H1 (cell line): ENCODE results near the gene MMP24. TPM values are rescaled to one million over a fixed set of nuclear protein-coding genes. Genes with fewer than 3 reads are reported as not detected.
"Not testable (repeated sequence)": the region's sequence is repeated elsewhere in the genome, so short reads cannot be mapped to it uniquely, and the experiment has no call there.

Experiments used
- CTCF ChIA-PET: fragments of 300-600 bp; sonication (Branson Sonifier 250); formaldehyde crosslinking; loops from one replicate; lab custom pipeline; 2021; ENCODE audit not compliant: partially characterized antibody; lab: Charles Lee
- POLR2A ChIA-PET: fragments of 300-600 bp; sonication (Branson Sonifier 250); formaldehyde crosslinking; loops from one replicate; lab custom pipeline; 2021; ENCODE audit warnings: inconsistent platforms; ENCODE audit not compliant: partially characterized antibody; lab: Charles Lee
- DNase-seq, 2 experiments: peaks; one replicate each; pipeline versions ENCODE4 v3.0.0 to v3.0.0-alpha.2; 2010 to 2022; ENCODE audit warnings: low spot score in 2 of 2, low read depth in 1 of 2, mixed read lengths in 1 of 2
- FAIRE-seq: peaks from 2 replicates; lab custom pipeline; 2011; peaks lifted over from hg19 to GRCh38; lab: Jason Lieb, UNC
- H2AFZ ChIP-seq: 2 replicates; pipeline ENCODE4 v1.8.1; 2012; ENCODE audit warnings: low read length, inconsistent platforms
- H2AK5ac ChIP-seq: 2 replicates; pipeline ENCODE4 v1.6.1; 2013; ENCODE audit warnings: low read depth, low read length
- H2BK120ac ChIP-seq: replicated peaks from 2 replicates; pipeline ENCODE3; 2013; ENCODE audit warnings: low read depth, low read length, inconsistent platforms
- H2BK12ac ChIP-seq: 2 replicates; pipeline ENCODE4 v1.6.1; 2013; ENCODE audit warnings: low read depth, low read length
- H2BK15ac ChIP-seq: 2 replicates; pipeline ENCODE4 v1.6.1; 2013; ENCODE audit warnings: low read length
- H2BK20ac ChIP-seq: 2 replicates; pipeline ENCODE4 v1.6.1; 2013; ENCODE audit warnings: low read length
- H2BK5ac ChIP-seq: 2 replicates; pipeline ENCODE4 v1.6.1; 2013; ENCODE audit warnings: low read depth, low read length
- H3K14ac ChIP-seq: 2 replicates; pipeline ENCODE4 v1.6.1; 2013; ENCODE audit warnings: inconsistent platforms; ENCODE audit not compliant: insufficient read length
- H3K18ac ChIP-seq: 2 replicates; pipeline ENCODE4 v1.6.1; 2013; ENCODE audit warnings: low read length; ENCODE audit errors: extremely low read depth
- H3K23ac ChIP-seq: 2 replicates; pipeline ENCODE4 v1.6.1; 2013; ENCODE audit warnings: inconsistent platforms; ENCODE audit not compliant: insufficient read length
- H3K23me2 ChIP-seq: 2 replicates; pipeline ENCODE4 v1.6.1; 2013; ENCODE audit warnings: low read depth, low read length
- H3K27ac ChIP-seq: 2 replicates; pipeline ENCODE4 v1.6.1; 2011; ENCODE audit warnings: low read depth, low read length, inconsistent platforms
- H3K27me3 ChIP-seq, 4 experiments: replicated peaks in 1 of 4; 1 replicate in 1 of 4; 2 replicates in 3 of 4; pipeline versions ENCODE4 v1.6.1 to v1.8.1; 2011 to 2013; ENCODE audit warnings: low read length in 3 of 4, mild to moderate bottlenecking in 3 of 4, inconsistent platforms in 2 of 4, mixed read lengths in 2 of 4, moderate library complexity in 1 of 4; ENCODE audit not compliant: control insufficient read depth in 3 of 4, insufficient read depth in 3 of 4; ENCODE audit errors: extremely low read depth in 1 of 4
- H3K36me3 ChIP-seq, 4 experiments: 2 replicates each; pipeline versions ENCODE4 v1.6.1 to v1.8.1; 2011 to 2013; ENCODE audit warnings: mild to moderate bottlenecking in 4 of 4, low read length in 3 of 4, moderate library complexity in 2 of 4, control low read depth in 1 of 4, inconsistent platforms in 1 of 4; ENCODE audit not compliant: insufficient read depth in 4 of 4, control insufficient read depth in 2 of 4
- H3K4ac ChIP-seq: replicated peaks from 2 replicates; pipeline ENCODE3; 2013; ENCODE audit warnings: low read length, low read depth, mixed read lengths, inconsistent platforms; ENCODE audit not compliant: insufficient read length
- H3K4me1 ChIP-seq, 4 experiments: replicated peaks in 1 of 4; 1 replicate in 1 of 4; 2 replicates in 3 of 4; pipeline versions ENCODE4 v1.6.1 to v1.8.1; 2011 to 2013; ENCODE audit warnings: low read length in 3 of 4, inconsistent platforms in 2 of 4, mixed read lengths in 1 of 4; ENCODE audit not compliant: insufficient read depth in 4 of 4, control insufficient read depth in 3 of 4
- H3K4me2 ChIP-seq, 2 experiments: 2 replicates each; pipeline versions ENCODE4 v1.6.1 to v1.8.1; 2011 to 2013; ENCODE audit warnings: low read depth in 2 of 2, low read length in 2 of 2, control low read depth in 1 of 2, inconsistent platforms in 1 of 2, mild to moderate bottlenecking in 1 of 2; ENCODE audit not compliant: insufficient read depth in 1 of 2
- H3K4me3 ChIP-seq, 4 experiments: fragments of 200-600, 300-600 bp in 1 of 4; sonication (generic), shearing (Covaris generic), sonication (Bioruptor Twin) in 1 of 4; 2 replicates each; pipeline versions ENCODE4 v1.5.1 to v1.8.1; 2011 to 2016; ENCODE audit warnings: low read length in 4 of 4, low read depth in 3 of 4, control low read depth in 2 of 4, inconsistent platforms in 2 of 4, mild to moderate bottlenecking in 2 of 4, mixed read lengths in 1 of 4, moderate library complexity in 1 of 4; ENCODE audit not compliant: insufficient read depth in 2 of 4; ENCODE audit errors: extremely low read depth in 1 of 4
- H3K56ac ChIP-seq: replicated peaks from 2 replicates; pipeline ENCODE3; 2013; ENCODE audit warnings: low read depth, mild to moderate bottlenecking, mixed read lengths, low read length, inconsistent platforms; ENCODE audit not compliant: insufficient read length
- H3K79me1 ChIP-seq: 2 replicates; pipeline ENCODE4 v1.6.1; 2013; ENCODE audit warnings: low read depth, low read length, control low read depth
- H3K79me2 ChIP-seq, 2 experiments: 2 replicates each; pipeline versions ENCODE4 v1.6.1 to v1.8.1; 2012 to 2013; ENCODE audit warnings: low read length in 2 of 2, mild to moderate bottlenecking in 2 of 2, inconsistent platforms in 1 of 2; ENCODE audit not compliant: insufficient read depth in 2 of 2, control insufficient read depth in 1 of 2
- H3K9ac ChIP-seq, 4 experiments: replicated peaks in 1 of 4; 1 replicate in 1 of 4; 2 replicates in 3 of 4; pipeline versions ENCODE4 v1.6.1 to v1.8.1; 2011 to 2013; ENCODE audit warnings: low read depth in 3 of 4, low read length in 3 of 4, control low read depth in 2 of 4, mild to moderate bottlenecking in 2 of 4, moderate library complexity in 2 of 4, inconsistent platforms in 1 of 4; ENCODE audit errors: extremely low read depth in 1 of 4
- H3K9me3 ChIP-seq, 2 experiments: 2 replicates each; pipeline versions ENCODE4 v1.6.1 to v1.8.1; 2012 to 2013; ENCODE audit warnings: mild to moderate bottlenecking in 2 of 2, moderate library complexity in 2 of 2, control low read depth in 1 of 2, inconsistent platforms in 1 of 2, low read depth in 1 of 2, low read length in 1 of 2, mixed read lengths in 1 of 2; ENCODE audit not compliant: insufficient read depth in 2 of 2
- H4K20me1 ChIP-seq, 2 experiments: replicated peaks in 1 of 2; 2 replicates each; pipeline versions ENCODE3 to v1.8.1; 2011 to 2013; ENCODE audit warnings: inconsistent platforms in 2 of 2, low read length in 2 of 2, mild to moderate bottlenecking in 1 of 2; ENCODE audit not compliant: insufficient read depth in 2 of 2, control insufficient read depth in 1 of 2
- H4K5ac ChIP-seq: 2 replicates; pipeline ENCODE4 v1.6.1; 2013; ENCODE audit warnings: low read length, low read depth, mixed read lengths, inconsistent platforms; ENCODE audit not compliant: insufficient read length
- H4K8ac ChIP-seq: 2 replicates; pipeline ENCODE4 v1.8.0; 2013; ENCODE audit warnings: mild to moderate bottlenecking, moderate library complexity, low read length, inconsistent platforms; ENCODE audit not compliant: insufficient read depth; ENCODE audit errors: extremely low read depth
- H4K91ac ChIP-seq: replicated peaks from 2 replicates; pipeline ENCODE3; 2013; ENCODE audit warnings: low read length, mixed read lengths, inconsistent platforms; ENCODE audit not compliant: insufficient read length
- BCL11A ChIP-seq, 2 experiments: IDR thresholded peaks; one replicate each; pipeline ENCODE4 v1.6.1; 2011; ENCODE audit warnings: low read depth in 2 of 2, low read length in 2 of 2, mild to moderate bottlenecking in 2 of 2
- CEBPB ChIP-seq: IDR thresholded peaks from 2 replicates; pipeline ENCODE4 v1.6.1; 2012; ENCODE audit warnings: low read depth, low read length
- CREB1 ChIP-seq: IDR thresholded peaks from 2 replicates; pipeline ENCODE4 v1.6.1; 2012; ENCODE audit warnings: inconsistent platforms
- EP300 ChIP-seq, 2 experiments: IDR thresholded peaks; 1 replicate in 1 of 2; 2 replicates in 1 of 2; pipeline ENCODE4 v1.6.1; 2011 to 2012; ENCODE audit warnings: low read depth in 2 of 2, low read length in 2 of 2, mild to moderate bottlenecking in 2 of 2, borderline replicate concordance in 1 of 2, inconsistent platforms in 1 of 2, moderate library complexity in 1 of 2
- NANOG ChIP-seq: IDR thresholded peaks from 2 replicates; pipeline ENCODE4 v1.6.1; 2011; ENCODE audit warnings: low read length, low read depth, mild to moderate bottlenecking, inconsistent platforms; ENCODE audit not compliant: insufficient read depth, poor library complexity, severe bottlenecking
- POU5F1 ChIP-seq: IDR thresholded peaks from 2 replicates; pipeline ENCODE4 v1.6.1; 2011; ENCODE audit warnings: low read depth, mild to moderate bottlenecking, low read length, moderate library complexity
- RXRA ChIP-seq: IDR thresholded peaks from 2 replicates; pipeline ENCODE4 v1.6.1; 2011; ENCODE audit warnings: low read depth, mild to moderate bottlenecking, low read length, moderate library complexity; ENCODE audit not compliant: insufficient read depth
- SP1 ChIP-seq: IDR thresholded peaks from 2 replicates; pipeline ENCODE4 v1.6.1; 2011; ENCODE audit warnings: low read depth, low read length
- TCF12 ChIP-seq: IDR thresholded peaks from 2 replicates; pipeline ENCODE4 v1.6.1; 2011; ENCODE audit warnings: low read depth, mild to moderate bottlenecking, low read length
- TEAD4 ChIP-seq: IDR thresholded peaks from 2 replicates; pipeline ENCODE4 v1.6.1; 2012; ENCODE audit warnings: low read depth, low read length, inconsistent platforms, mixed read lengths
- WGBS, 2 experiments: shearing (Covaris generic) in 1 of 2; methylation state at CpG; one replicate each; pipeline versions ENCODE4 v1.1.6 to v1.1.7; 2013 to 2015; ENCODE audit warnings: low lambda C conversion rate in 2 of 2, mixed read lengths in 2 of 2, inconsistent platforms in 1 of 2, low coverage in 1 of 2, missing lambda C conversion rate in 1 of 2; ENCODE audit not compliant: insufficient replicate concordance in 2 of 2, insufficient coverage in 1 of 2, insufficient read length in 1 of 2; ENCODE audit errors: extremely low coverage in 1 of 2, missing lambda C conversion rate in 1 of 2; 5-methylcytosine and 5-hydroxymethylcytosine counted together
- polyA plus RNA-seq, 7 experiments: library from polyadenylated mRNA; depleted of rRNA in 3 of 7; stranded (reverse) in 5 of 7; unstranded in 2 of 7; fragments of >200 nt in 5 of 7; fragments of 200-250 nt in 2 of 7; gene quantifications; 1 replicate in 5 of 7; 2 replicates in 1 of 7; 4 replicates in 1 of 7; pipeline versions ENCODE4 v1.2.1 to v1.2.3, GENCODE V29; 2011 to 2013; ENCODE audit warnings: missing spikeins in 2 of 7, mixed read lengths in 2 of 7
- total RNA-seq: library from RNA; stranded (reverse); fragmentation: NEBNext Ultra II Directional; extraction: Animal tissue kit (Norgen Biotek cat#: 25700); gene quantifications from 2 replicates; pipeline ENCODE4 v1.2.1, GENCODE V29; 2021

The MMP24 gene
- total and polyA plus RNA-seq, 2 of the 8 experiments (the other 6 are each of a cell fraction or from before 2014, with no cell fraction given), result 18.8 to 21.4 TPM

GRCh38 chr20:35189223-35189622 lies 37.3 kb upstream of the MMP24 start:
- H2AK5ac ChIP-seq, H3K9ac ChIP-seq, H2BK15ac ChIP-seq, H2BK20ac ChIP-seq, H4K91ac ChIP-seq, H4K8ac ChIP-seq, DNase-seq, H3K79me1 ChIP-seq, H3K23ac ChIP-seq, H2BK12ac ChIP-seq, H3K4me1 ChIP-seq, H3K23me2 ChIP-seq, H3K36me3 ChIP-seq, H3K56ac ChIP-seq, H3K79me2 ChIP-seq, H3K14ac ChIP-seq, POLR2A ChIA-PET, H4K20me1 ChIP-seq, H3K27ac ChIP-seq, H3K9me3 ChIP-seq, FAIRE-seq, H2BK120ac ChIP-seq, H4K5ac ChIP-seq, H3K4ac ChIP-seq, H3K27me3 ChIP-seq, H3K4me3 ChIP-seq, H3K4me2 ChIP-seq, H3K18ac ChIP-seq, H2BK5ac ChIP-seq, H2AFZ ChIP-seq: not testable (repeated sequence)
- TF ChIP-seq CEBPB (0 out of 2 replicates have a peak, but pooled peaks have one; percentile 4), SP1 (peak; percentile 89), NANOG (peak; percentile 35), BCL11A (IDR thresholded peaks at IDR 0.05; ENCODE audit: low read depth in 2 of 2, low read length in 2 of 2) (peak in 1 of 2 experiments; percentile 70), CREB1 (peak; percentile 11; the same call in 1 of the 2 replicates), TCF12 (peak; percentile 71; the same call in 1 of the 2 replicates), EP300 (IDR thresholded peaks at IDR 0.05; ENCODE audit: borderline replicate concordance in 1 of 2, low read depth in 2 of 2, low read length in 2 of 2) (peak; percentile 43 to 95; a peak in 1 of 3 replicates), RXRA (0 out of 2 replicates have a peak, but pooled peaks have one; percentile 59), POU5F1 (peak; percentile 81; the same call in 1 of the 2 replicates), TEAD4 (peak; percentile 77)
- CTCF ChIA-PET, result interaction anchor here (0.9 to 1.3 kb wide), 2 partner anchors 75 to 410 kb away, joined by 3 read pairs; no protein-coding TSS in a partner anchor
- 68% methylated on average over 8 of the region's 8 CpGs; no CpG with 5 or more reads in 1 of the 2 experiments for WGBS, 2 experiments
